GM18868 (cell line): ENCODE measurements around the gene ANKRD1.
A peak's percentile ranks its signal among the peaks of the same experiment; 100 is the strongest.
"Not testable (repeated sequence)": the region's sequence is repeated elsewhere in the genome, so short reads cannot be mapped to it uniquely, and the experiment has no call there.

Source experiments
- ATAC-seq: cut with Tn5 transposase; IDR thresholded peaks from one replicate; pipeline ENCODE4 v1.9.1; 2021; ENCODE audit warnings: mild to moderate bottlenecking, moderate library complexity; ENCODE audit not compliant: unreplicated experiment

ANKRD1 gene

GRCh38 chr10:90920986-90921666 lies at the start of gene ANKRD1:
ANKRD1 (minus strand) TSS chr10:90921087; CDS start chr10:90921027, 60 bp downstream.
- ATAC-seq: no peak

- no peak for ATAC-seq
Observed at GRCh38 chr10:90969947-90970673, 49.2 kb upstream of the ANKRD1 start.

- ATAC-seq: no peak
Observed at GRCh38 chr10:90969121-90969534, 48.2 kb upstream of the ANKRD1 start.

DNA sequence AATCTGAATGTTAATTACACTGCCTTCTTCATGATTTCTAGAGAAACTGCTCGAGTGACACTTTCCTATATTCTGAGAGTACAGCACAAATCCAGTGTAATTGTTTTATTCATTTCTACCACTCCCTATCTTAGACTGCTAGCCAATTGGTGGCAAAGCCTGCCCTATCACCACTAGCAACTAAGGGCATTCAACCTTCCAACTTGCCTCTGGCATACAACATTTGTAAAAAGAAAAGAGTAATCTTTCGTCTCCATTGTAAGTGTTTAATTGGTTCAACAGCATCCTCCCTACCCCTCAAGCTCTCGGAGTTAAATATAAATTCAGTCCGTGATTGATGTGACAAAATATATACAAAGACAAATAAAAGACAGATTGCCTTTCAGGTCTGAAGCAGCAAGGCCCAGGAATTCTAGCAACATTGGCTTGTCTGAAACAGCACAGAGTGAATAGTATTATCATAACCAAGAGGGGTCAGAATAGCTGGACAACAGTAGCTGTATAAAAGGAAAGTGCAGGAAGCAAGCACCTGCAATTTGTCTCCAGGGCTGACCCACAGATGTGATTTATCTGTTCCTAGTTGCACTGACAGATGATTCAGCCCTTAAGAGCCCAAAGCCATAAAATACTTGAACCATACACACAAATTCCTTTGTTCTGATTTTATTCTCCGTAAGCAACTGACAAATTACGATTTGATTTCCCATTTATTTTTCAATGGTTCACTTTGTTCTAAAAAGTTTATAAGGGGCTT lies 47.6 kb upstream of the ANKRD1 start:
- ATAC-seq: no peak

DNA sequence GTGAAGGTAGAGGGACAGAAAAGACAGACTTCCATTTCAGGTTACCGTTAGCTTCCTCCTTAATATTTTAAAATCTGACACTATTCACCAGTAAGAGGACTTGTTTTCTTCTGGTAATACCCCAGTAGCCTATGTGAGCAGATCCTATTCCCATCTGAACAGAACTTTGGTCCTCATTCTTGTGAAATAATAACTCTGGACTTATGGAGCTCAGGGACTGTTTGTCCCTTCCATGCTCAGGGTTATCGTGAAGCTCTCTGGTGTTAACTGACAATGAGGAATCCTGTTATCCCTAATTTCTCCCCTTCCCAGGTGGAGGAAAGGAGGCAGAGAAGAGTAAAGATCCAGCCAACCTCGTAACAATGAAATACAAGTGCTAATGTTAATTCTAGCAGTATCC lies 47.0 kb upstream of the ANKRD1 start:
- no peak for ATAC-seq

- no peak for ATAC-seq
Observed at GRCh38 chr10:90966146-90966545, 45.3 kb upstream of the ANKRD1 start.

- ATAC-seq: no peak
Observed at GRCh38 chr10:90965720-90966119, 44.8 kb upstream of the ANKRD1 start.

GRCh38 chr10:90964781-90965465 lies 44.0 kb upstream of the ANKRD1 start:
- ATAC-seq: no peak

DNA sequence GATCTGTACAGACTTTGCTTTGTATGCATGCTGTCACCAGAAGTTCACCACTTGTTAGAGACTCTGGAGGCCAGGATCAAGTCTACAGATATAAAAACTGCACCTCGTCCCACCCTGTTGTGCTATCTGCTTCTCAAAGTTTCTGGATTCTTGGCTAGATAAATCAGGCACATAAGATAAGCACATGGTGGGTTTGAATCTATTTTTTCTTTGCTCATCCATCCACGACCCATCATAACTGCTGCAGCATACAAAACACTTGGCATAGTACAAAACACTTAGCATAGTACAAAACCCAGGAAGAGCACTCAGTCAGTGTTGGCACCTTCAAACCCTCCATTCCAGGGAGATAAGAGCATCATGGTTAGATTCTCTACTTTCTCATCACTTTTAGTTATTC lies 42.4 kb upstream of the ANKRD1 start:
- ATAC-seq: no peak

DNA sequence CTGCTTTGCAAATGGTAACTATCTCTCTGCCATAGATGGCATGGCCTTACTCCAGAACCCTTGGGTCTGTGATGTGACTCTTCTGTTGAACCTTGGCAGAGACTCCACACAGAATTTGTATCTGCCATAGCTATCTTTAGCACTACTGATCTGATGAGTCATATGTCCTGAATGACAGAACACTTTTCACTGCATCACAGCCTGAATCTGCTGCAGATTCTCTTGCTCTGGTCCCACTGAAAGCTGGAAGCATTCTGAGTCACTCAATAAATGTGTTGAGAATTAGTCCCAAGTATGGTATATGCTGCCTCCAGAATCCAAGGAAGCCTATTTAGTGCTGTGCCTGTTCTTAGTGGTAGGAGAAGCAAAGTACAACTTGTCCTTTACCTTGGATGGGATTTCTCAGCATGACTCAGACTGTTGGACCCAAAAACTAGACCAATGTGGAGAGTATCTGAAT lies 39.5 kb upstream of the ANKRD1 start:
- ATAC-seq: peak; percentile 95

DNA sequence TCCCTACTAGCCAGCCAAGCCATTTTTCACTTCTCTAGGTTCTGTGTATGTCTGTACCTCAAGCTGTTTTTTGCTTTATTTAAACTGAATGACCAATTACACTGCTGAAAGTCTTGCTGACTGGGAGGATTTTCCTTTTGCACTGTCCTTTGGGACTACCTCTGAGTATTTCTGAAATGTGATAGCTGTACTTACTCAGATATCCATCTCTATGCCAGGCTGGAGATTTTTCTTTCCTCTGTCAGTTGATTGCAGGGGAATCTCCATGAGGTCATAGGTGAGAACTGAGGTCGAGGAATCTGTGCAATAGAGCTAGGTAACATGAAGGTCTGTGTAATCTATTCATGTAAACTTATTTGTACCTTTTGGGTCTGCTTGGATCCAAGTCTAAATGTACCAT lies 38.9 kb upstream of the ANKRD1 start:
- ATAC-seq: no peak

GRCh38 chr10:90958781-90959180 lies 37.9 kb upstream of the ANKRD1 start:
- ATAC-seq: no peak

- peak; percentile 77 for ATAC-seq
Observed at GRCh38 chr10:90947030-90947960, 26.4 kb upstream of the ANKRD1 start.

DNA sequence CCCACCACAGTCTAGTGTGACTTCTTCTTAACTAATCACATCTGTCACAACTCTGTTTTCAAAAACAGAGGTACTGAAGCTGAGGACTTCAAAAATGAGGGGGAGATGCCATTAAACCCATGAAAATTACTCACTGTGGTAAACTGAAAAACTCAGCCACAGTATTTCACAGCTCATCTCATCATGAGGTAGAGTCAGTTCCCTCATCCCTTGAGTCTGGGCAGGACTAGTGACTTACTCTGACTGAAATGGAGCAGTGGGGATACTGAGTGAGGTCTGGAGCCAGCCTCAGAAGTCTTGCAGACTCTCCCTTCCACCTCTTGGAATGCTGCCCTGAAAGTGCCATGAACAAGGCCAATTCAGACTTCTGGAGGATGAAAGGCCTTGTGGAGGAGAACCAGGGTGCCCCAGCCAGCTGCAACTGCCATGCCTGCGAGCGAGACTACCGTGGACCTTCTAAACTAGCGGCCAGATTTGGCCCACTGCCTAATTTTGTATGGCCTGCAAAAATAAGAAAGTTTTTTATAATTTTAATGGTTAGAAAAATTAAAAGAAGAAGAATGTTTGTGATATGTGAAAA lies 24.7 kb upstream of the ANKRD1 start:
- no peak for ATAC-seq

GRCh38 chr10:90944749-90945148 lies 23.9 kb upstream of the ANKRD1 start:
- no peak for ATAC-seq

GRCh38 chr10:90942980-90943379 lies 22.1 kb upstream of the ANKRD1 start:
- not testable (repeated sequence) for ATAC-seq

DNA sequence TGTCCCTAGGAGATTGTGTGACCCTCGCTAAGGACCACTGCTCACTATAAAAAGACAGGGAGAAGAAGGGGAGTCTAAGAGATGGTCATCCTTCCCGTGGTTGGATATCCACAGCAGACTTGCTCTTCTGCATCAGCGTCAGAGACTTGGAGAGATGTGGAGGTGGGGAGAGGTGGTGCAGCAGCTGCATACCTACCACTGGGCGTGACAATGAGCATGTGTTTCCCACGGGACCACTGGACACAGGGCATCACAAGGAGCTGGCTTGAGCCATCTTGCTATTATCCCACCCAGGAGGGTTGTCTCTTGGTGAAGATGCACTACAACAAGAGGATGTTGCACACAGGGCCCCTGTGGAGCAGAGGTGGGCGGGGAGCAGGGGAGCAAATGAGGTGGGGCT lies 18.8 kb upstream of the ANKRD1 start:
- ATAC-seq: no peak

- ATAC-seq: no peak
Observed at GRCh38 chr10:90939116-90939515, 18.2 kb upstream of the ANKRD1 start.

- ATAC-seq: no peak
Observed at GRCh38 chr10:90937645-90938258, 16.9 kb upstream of the ANKRD1 start.
